ENCODE measurements around the gene RNFT2. TPM values are rescaled to one million over a fixed set of nuclear protein-coding genes. Genes with fewer than 3 reads are reported as not detected.

The RNFT2 gene
- total RNA-seq, 1 donor from 2014 or later: 1.9 TPM

- no peak for DNase-seq (ENCODE audit: low read depth in 2 of 2)
Observed at GRCh38 chr12:116832353-116832752, 94.2 kb downstream of the RNFT2 start.

DNA sequence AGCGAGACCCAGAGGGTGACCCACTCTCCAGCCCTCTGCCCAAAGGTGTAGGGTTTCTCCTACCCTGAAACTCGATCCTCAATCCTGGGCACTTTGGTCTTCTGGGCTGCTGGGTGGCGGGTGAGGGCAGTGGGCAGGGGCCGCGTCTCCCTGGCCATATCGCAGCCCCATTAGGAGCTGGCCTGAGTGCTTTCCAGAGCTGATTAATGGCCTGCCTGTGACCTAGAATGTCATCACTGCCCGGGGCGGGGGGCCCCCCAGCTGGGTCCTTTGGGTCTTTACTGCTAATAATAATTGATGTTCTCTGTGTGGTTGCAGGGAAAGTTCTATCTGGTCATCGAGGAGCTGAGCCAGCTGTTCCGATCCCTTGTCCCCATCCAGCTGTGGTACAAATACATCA, 95.4 kb downstream of the RNFT2 start:
- DNase-seq (ENCODE audit: low read depth in 2 of 2): no peak

DNA sequence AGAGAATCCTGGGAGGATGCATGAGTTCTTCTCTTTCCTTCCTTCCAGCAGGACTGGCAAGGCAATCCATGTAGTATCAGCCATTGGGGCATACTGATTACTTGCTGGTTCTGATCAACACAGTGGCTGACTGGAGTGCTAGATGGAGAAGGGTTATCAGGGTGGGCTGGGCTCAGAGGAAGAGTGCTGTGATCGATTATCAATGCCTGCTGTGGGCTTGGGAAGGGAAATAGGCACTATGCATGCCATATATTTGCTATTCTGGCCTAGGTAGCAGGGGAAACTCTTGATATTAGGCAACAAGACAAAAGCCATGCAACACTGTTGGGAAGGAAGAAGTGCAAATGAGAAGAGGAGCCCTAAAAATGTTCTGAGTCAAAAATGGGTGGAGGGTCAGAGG, 97.4 kb downstream of the RNFT2 start:
- no peak for DNase-seq (ENCODE audit: low read depth in 2 of 2)

DNA sequence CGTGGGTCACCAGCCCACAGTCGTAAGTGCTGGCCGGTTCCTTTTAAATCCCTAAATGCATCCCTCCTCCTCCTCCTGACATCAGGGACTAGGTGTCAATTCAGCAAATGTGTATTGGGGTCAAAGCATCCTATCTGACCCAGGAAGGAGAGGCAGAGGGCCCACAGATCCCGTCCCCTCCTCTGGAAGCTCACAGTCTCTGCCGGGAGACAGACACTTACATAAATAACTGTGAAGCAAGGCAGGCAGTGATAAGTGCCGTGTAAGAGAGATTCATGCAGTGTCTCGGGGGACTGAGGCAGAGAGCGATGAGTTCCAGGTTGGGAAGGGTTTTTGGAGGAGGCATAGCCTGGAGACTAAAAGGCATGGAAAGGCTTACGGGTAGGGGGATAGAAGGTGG, 99.0 kb downstream of the RNFT2 start:
- no peak for DNase-seq (ENCODE audit: low read depth in 2 of 2)

DNA sequence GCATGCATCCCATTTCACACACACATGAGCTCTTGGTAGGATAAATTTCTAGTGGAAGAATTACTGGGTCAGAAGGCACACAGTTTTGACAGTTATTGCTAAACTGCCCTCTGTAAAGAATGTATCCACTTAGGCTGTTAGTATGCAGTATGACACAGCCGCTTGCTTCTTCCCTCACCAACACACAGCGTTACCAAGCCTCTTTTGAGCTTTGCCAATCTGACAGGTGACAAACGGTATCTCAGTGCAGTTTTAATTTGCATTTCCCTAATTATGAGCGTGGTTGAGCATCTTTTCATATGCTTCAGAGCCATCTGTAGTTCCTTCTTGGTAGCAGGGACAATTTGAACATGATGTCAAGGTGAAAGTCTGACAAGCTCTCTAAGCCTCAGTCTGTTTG, 100.2 kb downstream of the RNFT2 start:
- no peak for DNase-seq (ENCODE audit: low read depth in 2 of 2)

DNA sequence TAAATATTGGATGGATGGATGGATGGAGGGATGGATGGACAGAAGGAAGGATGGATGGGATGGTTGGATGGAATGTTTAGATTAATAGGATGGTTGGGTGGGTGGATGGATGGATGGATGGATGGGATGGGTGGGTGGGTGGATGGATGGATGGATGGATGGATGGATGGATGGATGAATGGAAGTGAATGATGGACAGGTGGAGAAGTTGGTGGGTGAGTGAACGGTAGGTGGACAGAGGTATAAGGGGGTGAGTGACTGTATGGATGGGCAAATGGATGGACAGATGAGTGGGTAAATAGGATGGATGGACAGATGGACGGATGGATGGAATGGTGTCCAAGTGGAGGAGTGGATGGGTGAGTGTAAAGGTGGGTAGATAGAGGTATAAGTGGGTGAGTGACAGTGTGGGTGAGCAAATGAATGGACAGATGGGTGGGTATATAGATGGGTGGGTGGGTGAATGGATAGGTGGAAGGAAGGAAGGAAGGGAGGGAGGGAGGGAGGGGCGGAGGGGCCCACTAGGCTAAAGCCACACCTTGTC, 101.2 kb downstream of the RNFT2 start:
- DNase-seq (ENCODE audit: low read depth in 2 of 2): no peak

GRCh38 chr12:116843085-116843484, 105.0 kb downstream of the RNFT2 start:
- no peak for DNase-seq (ENCODE audit: low read depth in 2 of 2)

DNA sequence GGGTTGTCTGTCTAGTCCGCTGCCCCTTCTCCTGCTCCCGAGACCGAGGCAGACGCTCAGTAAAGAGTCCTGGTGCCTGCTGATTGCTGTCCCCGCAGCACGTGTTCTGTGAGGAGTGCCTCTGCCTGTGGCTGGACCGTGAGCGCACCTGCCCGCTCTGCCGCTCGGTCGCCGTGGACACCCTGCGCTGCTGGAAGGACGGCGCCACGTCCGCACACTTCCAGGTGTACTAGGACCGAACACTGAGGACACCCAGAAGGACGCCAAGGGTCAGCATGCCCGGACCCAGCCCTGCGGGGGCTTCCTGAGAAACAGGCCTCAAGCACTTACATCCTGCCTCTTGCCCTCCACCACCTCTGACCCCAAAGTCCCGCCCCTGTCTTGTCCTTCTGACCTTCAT, 111.1 kb downstream of the RNFT2 start:
- DNase-seq (ENCODE audit: low read depth in 2 of 2): no peak

DNA sequence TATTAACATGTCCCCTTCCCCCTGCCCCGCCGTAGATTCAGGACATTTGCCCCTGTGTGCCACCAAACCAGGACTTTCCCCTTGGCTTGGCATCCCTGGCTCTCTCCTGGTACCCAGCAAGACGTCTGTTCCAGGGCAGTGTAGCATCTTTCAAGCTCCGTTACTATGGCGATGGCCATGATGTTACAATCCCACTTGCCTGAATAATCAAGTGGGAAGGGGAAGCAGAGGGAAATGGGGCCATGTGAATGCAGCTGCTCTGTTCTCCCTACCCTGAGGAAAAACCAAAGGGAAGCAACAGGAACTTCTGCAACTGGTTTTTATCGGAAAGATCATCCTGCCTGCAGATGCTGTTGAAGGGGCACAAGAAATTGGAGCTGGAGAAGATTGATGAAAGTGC, 114.2 kb downstream of the RNFT2 start:
- DNase-seq (ENCODE audit: low read depth in 2 of 2): no peak

- no peak for DNase-seq (ENCODE audit: low read depth in 2 of 2)
Observed at GRCh38 chr12:116853507-116853906, 115.4 kb downstream of the RNFT2 start.

DNA sequence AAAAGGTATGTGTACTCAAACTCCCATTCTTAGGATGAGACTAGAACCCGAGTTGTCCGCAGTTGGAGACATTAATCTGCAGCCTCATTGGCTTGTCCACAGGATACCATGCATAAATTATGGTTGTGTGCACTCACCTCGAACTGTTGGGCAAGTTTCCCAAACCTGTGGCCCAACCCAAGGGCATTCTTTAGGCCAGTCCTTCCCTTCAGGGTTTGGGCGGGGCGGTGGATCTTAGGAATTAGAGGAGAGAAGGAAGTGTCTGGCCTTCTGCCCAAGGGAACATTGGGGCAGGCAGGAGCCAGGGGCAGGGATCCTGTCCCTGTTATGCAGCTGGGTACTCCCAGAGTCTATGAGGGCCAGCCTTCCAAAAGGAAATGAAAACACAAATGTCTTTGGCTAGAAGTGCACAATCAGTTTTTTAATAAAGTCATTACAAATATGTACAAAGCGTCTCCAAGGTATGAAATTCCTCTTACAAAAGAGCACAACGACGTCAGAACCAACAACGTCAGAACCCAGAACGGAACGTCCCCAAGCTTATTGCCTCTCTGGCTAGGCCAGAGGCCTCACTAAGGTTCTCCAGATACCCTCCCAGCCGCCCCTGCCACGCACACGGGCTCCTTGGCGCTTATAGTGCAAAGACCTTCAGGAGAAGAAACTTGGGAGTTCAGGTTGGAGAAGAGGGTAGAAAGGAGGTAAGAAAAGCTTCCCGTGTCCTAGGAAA, 117.8 kb downstream of the RNFT2 start:
- no peak for DNase-seq (ENCODE audit: low read depth in 2 of 2)

- no peak for DNase-seq (ENCODE audit: low read depth in 2 of 2)
Observed at GRCh38 chr12:116856729-116857128, 118.6 kb downstream of the RNFT2 start.

DNA sequence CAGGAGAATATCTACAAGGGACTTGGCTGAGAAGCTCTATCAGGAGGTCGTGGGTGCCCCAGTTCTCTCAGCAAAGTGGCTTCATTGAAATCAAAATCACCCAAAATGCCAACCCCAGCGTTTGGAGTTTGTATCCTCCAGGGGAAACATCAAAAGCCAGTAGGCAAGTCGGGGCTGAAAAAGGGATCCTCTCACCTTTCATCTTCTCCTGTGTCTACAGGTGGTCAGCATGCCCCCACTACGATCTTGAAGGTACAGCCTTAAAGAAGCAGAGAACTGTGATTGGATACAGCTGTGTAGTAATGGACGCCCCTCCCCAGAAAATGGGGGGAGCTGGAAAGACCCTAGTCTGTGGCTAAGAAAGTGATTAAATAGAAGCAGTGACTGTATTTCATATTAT, 121.0 kb downstream of the RNFT2 start:
- no peak for DNase-seq (ENCODE audit: low read depth in 2 of 2)

GRCh38 chr12:116860263-116860662, 122.1 kb downstream of the RNFT2 start:
- no peak for DNase-seq (ENCODE audit: low read depth in 2 of 2)

DNA sequence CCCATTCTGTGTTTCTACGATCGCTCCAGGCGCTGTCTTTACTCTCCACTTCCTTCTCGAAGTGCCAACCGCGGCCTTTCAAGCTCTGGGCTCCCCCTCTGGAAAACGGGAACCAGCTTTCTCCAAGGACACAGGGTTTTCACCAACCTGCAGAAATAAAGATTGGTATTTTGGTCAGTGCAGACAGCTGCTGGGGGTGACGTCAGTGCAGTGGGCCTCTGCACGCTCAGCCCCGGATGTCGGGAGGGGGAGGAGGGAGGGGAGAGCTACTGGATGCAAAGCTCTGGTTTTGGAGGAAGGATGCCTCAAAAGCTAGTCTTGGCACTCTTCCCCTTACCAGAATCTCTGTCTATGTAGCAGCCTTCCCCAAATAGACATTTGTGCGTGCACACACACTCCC, 123.2 kb downstream of the RNFT2 start:
- DNase-seq (ENCODE audit: low read depth in 2 of 2): no peak

DNA sequence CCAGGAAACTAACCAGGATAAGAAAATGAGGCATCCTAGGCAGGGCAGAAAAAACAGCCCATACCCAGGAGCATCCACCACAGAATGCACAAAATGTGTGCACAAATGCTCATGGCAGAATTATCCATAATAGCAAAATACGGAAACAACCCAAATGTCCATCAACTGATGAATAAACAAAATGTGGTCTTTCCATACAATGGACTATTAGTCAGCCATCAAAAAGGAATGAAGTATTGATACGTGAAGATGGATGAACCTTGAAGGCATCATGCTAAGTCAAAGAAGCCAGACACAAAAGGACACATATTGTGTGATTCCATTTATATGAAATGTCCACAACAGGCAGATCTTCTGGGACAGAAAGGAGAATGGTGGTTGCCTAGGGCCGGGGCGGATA, 124.1 kb downstream of the RNFT2 start:
- DNase-seq (ENCODE audit: low read depth in 2 of 2): no peak

DNA sequence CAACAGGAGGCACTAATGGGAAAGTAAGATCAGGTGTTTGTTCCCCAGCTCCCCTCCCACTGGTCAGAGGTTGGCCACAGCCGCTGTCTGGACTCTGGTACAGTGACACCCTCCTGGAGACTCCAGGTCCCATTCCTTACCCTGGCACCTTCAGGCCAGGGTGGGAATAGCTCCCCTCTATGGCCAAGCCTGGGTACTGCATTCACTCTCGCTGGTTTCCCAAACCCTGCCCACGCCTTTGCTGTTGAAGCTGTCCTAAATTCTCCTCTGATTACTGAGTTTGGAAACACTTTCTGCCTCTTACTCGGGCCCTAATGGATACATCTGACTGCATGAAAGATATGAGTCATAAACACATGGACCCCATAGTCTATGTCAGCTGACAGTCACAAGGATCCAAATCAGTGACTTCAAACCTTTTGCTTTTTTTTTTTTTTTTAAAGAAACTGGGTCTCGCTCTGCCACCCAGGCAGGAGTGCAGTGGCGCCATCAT, 125.2 kb downstream of the RNFT2 start:
- no peak for DNase-seq (ENCODE audit: low read depth in 2 of 2)

GRCh38 chr12:116864371-116865160, 126.5 kb downstream of the RNFT2 start:
- no peak for DNase-seq (ENCODE audit: low read depth in 2 of 2)

- DNase-seq (ENCODE audit: low read depth in 2 of 2): no peak
Observed at GRCh38 chr12:116867523-116867922, 129.4 kb downstream of the RNFT2 start.

GRCh38 chr12:116870306-116870705, 132.2 kb downstream of the RNFT2 start:
- DNase-seq (ENCODE audit: low read depth in 2 of 2): no peak

DNA sequence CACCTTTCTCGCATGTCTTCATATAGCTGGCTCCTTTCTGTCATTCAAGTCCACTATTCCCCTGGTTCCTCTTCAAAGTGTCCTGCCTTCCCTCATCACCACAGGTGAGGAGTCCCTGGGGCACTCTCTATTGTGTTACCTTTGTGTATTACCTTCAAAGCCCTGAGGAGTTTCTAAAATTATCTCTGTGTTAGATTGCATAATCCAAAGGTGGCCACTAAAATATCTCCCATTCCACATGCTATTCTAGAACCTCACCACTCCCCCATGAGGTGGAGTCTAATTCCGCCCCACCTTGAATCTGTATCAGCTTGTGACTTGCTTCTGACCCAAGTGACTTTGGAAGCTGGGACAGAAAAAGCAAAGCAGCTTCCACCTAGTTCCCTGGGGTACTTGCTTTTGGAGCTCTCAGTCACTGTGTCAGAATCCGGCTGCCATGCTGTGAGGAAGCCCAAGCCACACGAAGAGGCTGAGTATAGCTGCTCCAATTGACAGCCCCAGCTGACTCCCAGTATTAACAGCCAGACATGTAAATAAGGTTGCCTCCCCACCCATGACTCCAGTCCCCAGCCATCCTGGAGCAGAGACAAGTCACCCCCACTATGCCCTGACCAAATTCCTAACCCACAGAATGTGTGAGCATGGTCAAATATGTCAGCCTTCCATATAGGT, 136.3 kb downstream of the RNFT2 start:
- DNase-seq (ENCODE audit: low read depth in 2 of 2): no peak
